Activated CD8-positive, alpha-beta memory T cell treated with anti-CD3 and anti-CD28 coated beads, Interleukin-2, amount 10 ng/mL, durations not matched to agents 7 days and 5 days (primary cell): ENCODE data around the gene DDHD1. TPM values are rescaled to one million over a fixed set of nuclear protein-coding genes. Genes with fewer than 3 reads are reported as not detected.
A peak's percentile ranks its signal among the peaks of the same experiment; 100 is the strongest.

Experiments
- ATAC-seq: fragments of 150-1000 bp; cut with Tn5 transposase; one replicate; pipeline ENCODE4 v1.10.0; 2021; ENCODE audit warnings: moderate library complexity
- CTCF ChIA-PET: fragments of 350-600 bp; sonication (Branson Sonifier 250); formaldehyde crosslinking; loops from one replicate; lab custom pipeline; 2021; ENCODE audit warnings: antibody characterized with exemption; lab: Charles Lee
- DNase-seq: peaks from one replicate; pipeline ENCODE4 v3.0.0-alpha.2; 2020
- H3K27ac Mint-ChIP-seq: one replicate; pipeline ENCODE4 v1.8.0; 2021; ENCODE audit warnings: mild to moderate bottlenecking, mixed read lengths
- H3K27me3 Mint-ChIP-seq: one replicate; pipeline ENCODE4 v1.8.0; 2021; ENCODE audit warnings: mixed read lengths
- H3K36me3 Mint-ChIP-seq: one replicate; pipeline ENCODE4 v1.8.0; 2021; ENCODE audit warnings: mild to moderate bottlenecking, mixed read lengths
- H3K4me1 Mint-ChIP-seq: one replicate; pipeline ENCODE4 v1.8.0; 2021; ENCODE audit warnings: mixed read lengths
- H3K4me3 Mint-ChIP-seq: one replicate; pipeline ENCODE4 v1.8.0; 2021; ENCODE audit warnings: mild to moderate bottlenecking, moderate library complexity, mixed read lengths
- H3K9me3 Mint-ChIP-seq: one replicate; pipeline ENCODE4 v1.8.0; 2022; ENCODE audit warnings: low read depth, mixed read lengths
- total RNA-seq, 2 experiments: library from RNA; stranded (reverse); gene quantifications; one replicate each; pipeline ENCODE4 v1.2.3, GENCODE V29; 2021

DDHD1 gene
- total RNA-seq, 2 experiments from 2014 or later: 70.7 to 80.5 TPM

DNA sequence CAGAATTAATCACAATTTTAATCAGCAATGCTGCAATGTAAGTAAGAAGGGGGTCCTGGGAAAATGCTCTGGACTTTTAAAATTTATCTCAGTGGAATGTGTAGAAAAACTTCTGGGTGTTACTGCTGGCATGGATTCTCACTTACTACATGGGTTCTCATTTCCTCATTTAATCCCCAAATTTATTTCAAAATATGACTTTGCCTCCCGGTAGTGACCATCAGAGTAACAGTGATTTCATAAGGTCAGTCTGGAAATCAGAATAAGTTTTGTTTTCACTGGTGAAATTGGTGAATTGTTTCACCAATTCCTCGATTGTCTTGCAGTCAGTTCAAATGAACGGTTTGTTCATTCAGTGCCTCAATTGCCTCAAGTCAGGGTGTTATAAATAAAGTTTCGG, 22.3 kb upstream of the DDHD1 start:
- Mint-ChIP-seq H3K4me3 (no peak overlapping the region), H3K4me1 (peaks cover 5% of the 10 kb centered on the region), H3K36me3 (peaks cover 2% of the 10 kb centered on the region), H3K9me3 (no peaks in the 10 kb centered on the region), H3K27me3 (no peaks in the 10 kb centered on the region), H3K27ac (no peak overlapping the region)
- ATAC-seq (no peak), DNase-seq (no peak)
- CTCF ChIA-PET: no interaction called here

DNA sequence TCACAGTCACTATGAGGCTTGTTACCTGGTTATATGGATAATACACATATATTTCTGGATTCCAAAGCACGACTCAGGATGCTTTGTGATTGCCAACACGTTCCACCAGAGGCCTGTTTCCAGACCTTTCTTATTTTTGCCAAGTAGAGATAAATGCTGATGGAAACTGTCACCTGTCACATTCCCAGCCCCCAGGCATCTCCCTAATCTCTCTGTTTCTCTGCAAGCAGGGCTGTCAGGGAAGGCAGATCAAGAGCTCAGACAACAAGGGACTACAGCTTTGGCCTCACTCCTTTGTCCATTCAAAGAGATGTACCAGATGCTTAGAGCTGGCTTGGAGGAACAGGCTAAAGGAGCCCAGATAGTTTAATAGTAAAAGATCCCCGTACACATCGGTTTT, 21.8 kb upstream of the DDHD1 start:
- Mint-ChIP-seq H3K4me3 (no peak overlapping the region), H3K27me3 (no peaks in the 10 kb centered on the region), H3K4me1 (peaks cover 3% of the 10 kb centered on the region), H3K9me3 (no peaks in the 10 kb centered on the region), H3K36me3 (peaks cover 2% of the 10 kb centered on the region), H3K27ac (no peak overlapping the region)
- ATAC-seq (no peak), DNase-seq (no peak)
- CTCF ChIA-PET: no interaction called here

DNA sequence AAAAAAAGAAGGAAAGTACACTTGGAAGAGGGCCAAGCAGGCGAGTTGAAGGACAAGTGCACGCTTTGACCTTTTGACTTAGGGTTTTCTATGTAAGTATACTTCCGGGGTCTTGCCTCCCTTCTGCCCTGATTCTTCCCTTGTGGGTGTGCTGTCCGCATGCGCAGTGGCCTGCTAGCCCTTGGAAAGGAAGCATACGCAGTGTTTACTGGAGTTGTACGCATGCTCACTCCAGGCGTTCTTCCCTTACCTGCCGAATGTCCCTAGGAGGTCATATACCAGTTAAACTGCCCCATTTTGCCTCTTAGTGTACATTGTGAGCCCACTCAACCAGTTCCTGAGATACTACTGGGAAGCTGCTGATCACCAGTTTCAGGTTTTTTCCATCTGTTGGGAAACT, 15.7 kb upstream of the DDHD1 start:
- Mint-ChIP-seq H3K27me3 (no peaks in the 10 kb centered on the region), H3K4me1 (peaks cover 11% of the 10 kb centered on the region), H3K4me3 (no peak overlapping the region), H3K9me3 (no peaks in the 10 kb centered on the region), H3K27ac (no peak overlapping the region), H3K36me3 (peaks cover 6% of the 10 kb centered on the region)
- CTCF ChIA-PET: no interaction called here
- ATAC-seq (no peak), DNase-seq (no peak)

DNA sequence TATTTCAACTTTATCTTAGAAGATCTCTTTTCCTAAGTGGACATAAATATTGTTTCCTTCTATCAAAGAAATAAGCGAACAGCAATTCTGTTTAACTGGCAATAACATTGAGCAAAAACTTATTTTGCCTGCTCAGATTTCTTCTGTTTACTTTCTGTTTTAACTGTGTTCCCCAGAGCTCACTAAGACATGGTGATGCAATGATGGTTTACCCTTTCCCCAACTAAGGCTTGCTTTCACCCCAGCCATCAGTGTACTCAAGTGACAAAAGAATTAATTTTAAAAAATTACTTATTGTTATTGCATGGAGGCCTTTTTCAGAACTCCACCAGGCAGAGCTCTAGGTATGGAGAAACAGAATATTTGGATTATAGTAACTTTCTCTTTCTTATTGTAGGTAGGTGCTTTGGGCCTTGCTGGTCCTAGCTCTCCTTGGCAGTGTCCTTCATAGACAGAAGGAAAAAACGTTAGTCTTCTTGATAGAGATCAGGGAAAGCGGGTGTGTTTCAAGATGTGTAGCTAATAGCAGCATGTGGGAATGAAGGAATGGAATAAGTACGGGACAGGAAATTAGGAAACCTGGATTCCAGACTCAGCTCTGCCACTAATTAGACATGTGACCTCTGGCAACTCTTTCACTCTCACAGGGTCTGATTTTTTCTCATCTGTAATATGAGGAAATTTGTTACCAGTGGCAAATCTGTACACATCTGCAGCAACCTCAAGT, 14.6 kb upstream of the DDHD1 start:
- Mint-ChIP-seq H3K4me1 (peaks cover 11% of the 10 kb centered on the region), H3K27ac (no peak overlapping the region), H3K9me3 (no peaks in the 10 kb centered on the region), H3K27me3 (no peaks in the 10 kb centered on the region), H3K36me3 (peaks cover 8% of the 10 kb centered on the region), H3K4me3 (no peak overlapping the region)
- ATAC-seq (no peak), DNase-seq (no peak)
- CTCF ChIA-PET: interaction anchor here (1.1 kb wide), 1 partner anchor 128 kb away, joined by 3 read pairs; no protein-coding TSS in a partner anchor

DNA sequence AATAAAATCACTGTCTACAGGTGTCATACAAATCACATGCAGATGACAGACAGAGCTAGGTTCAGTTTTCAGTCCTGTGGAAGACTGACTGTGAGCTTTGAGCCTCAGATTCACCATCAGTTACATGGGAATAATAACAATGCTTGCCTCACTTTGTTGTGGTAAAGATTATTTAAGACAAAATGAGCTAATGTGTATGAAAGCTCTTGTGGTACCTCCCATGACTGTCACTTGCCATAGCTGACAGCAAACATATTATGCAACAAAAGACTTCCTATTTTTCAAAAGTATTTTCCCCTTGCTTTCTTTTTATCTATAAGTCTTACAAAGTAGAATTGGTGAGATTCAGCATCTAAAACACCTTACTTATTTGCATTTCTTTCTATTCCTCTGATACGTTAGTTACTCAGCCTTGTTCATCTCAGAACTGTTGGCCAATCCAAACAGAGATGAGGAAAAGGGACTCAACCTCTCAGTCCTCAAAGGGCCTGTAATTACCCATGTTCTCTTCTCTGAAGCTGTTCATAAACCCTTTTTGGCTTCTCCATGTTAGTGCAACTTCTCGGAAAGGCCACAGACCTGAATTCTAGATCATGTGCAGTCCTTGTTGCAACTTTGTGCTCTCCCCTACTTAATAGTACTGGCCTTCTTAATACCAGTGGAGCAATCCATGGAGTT, 8.8 kb upstream of the DDHD1 start:
- no peak for ATAC-seq
- peaks cover 8% of the 10 kb centered on the region for H3K36me3 Mint-ChIP-seq
- no peaks in the 10 kb centered on the region for H3K9me3 Mint-ChIP-seq
- peaks cover under 1% of the 10 kb centered on the region for H3K4me1 Mint-ChIP-seq
- H3K27me3 Mint-ChIP-seq: no peaks in the 10 kb centered on the region
- H3K4me3 Mint-ChIP-seq: no peak overlapping the region
- CTCF ChIA-PET: interaction anchor here (1.6 kb wide), 2 partner anchors 9 to 110 kb away, joined by 3 to 4 read pairs; no protein-coding TSS in a partner anchor
- no peak for DNase-seq
- no peak overlapping the region for H3K27ac Mint-ChIP-seq

DNA sequence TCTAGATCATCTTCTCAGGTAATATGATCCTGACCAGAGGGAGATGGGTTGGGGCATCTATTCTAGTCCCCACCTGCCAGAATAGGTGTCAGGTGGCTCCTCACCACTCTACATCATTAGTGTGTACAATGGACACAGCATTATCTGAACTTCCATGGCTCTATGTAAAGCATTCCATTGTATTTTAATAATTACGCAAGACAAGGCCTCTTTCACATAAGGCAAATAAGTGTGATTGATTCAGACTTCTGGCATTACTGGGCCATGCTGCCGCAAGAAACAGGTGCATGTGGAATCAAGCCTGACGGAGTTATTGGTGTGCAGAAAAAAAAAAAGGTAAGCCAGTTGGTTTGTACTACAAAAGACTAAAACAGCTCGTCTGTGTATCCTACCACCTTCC, 3.1 kb upstream of the DDHD1 start:
- Mint-ChIP-seq H3K36me3 (peaks cover 16% of the 10 kb centered on the region), H3K9me3 (no peaks in the 10 kb centered on the region), H3K4me1 (peaks cover 12% of the 10 kb centered on the region), H3K27ac (no peak overlapping the region), H3K27me3 (no peaks in the 10 kb centered on the region), H3K4me3 (no peak overlapping the region)
- DNase-seq (no peak), ATAC-seq (no peak)
- CTCF ChIA-PET: interaction anchor here (1.2 kb wide), 1 partner anchor 140 kb away, joined by 3 read pairs; no protein-coding TSS in a partner anchor

DNA sequence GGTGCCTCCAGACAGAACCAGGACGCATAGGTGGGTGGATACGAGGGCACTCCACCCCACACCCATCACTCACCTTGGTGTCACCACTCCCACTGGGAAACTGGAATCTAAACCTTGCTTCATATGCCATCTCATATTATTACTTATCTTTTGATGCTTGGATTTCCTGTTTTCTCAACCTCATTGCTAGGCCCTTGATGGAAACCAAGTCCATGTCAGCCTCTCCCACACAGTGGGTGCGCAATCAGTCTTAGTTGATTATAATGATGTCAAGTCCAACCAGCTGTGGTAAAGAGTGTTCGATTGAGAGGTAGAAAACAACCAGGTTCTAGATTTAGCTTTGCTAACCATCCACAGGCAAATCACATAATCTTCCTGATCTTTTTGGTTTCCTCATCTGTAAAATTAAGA, 584 bp upstream of the DDHD1 start:
- Mint-ChIP-seq H3K36me3 (peaks cover 27% of the 10 kb centered on the region), H3K27me3 (no peaks in the 10 kb centered on the region), H3K4me1 (peaks cover 27% of the 10 kb centered on the region), H3K9me3 (no peaks in the 10 kb centered on the region), H3K4me3 (peak overlapping the region; percentile 100), H3K27ac (peak overlapping the region; percentile 96)
- CTCF ChIA-PET: interaction anchor here (0.7 to 6.4 kb wide), 7 partner anchors 13 to 152 kb away, joined by 3 to 58 read pairs (median 8); no protein-coding TSS in a partner anchor
- no peak for ATAC-seq
- no peak for DNase-seq

DNA sequence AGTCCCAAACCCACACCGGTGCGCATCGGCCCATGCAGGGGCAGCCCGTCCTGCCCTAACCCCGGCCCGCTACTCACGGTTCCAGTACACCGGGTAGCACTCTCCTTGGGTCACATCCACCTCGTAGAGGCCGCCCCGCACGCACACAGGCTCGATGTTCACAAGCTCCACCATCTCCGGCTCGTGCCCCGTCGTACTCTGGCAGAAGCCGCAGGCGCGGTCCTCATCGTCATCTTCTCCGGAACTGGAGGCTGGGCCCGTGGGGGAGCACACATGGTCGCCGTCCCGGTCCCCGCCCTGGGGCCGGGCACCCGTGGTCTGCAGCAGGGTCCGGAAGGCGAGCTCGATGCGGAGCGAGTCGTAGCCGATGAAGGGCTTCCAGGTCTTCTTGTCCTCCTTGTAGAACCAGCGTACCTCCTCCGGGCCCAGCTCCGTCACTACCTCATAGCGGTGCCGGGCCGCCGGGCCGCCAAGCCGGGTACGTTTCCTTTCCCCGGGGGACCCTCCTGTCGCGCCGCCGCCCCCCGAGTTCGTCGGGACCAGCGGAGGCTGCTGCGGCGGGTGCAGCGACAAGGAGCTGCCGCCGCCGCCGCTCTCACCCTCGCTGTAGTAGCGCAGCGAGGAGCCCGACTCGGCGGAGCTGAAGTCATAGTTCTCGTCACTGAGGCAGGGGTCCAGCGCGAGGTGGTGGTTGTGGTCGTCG, 788 bp downstream of the DDHD1 start:
- Mint-ChIP-seq H3K4me1 (peaks cover 41% of the 10 kb centered on the region), H3K36me3 (peaks cover 29% of the 10 kb centered on the region), H3K4me3 (peak overlapping the region; percentile 100), H3K27ac (peak overlapping the region; percentile 99), H3K27me3 (no peaks in the 10 kb centered on the region), H3K9me3 (no peaks in the 10 kb centered on the region)
- peak; percentile 52 for ATAC-seq
- DNase-seq: peak; percentile 85
- CTCF ChIA-PET: interaction anchor here (0.8 to 6.4 kb wide), 14 partner anchors 10 to 143 kb away, joined by 3 to 58 read pairs (median 4); no protein-coding TSS in a partner anchor

DNA sequence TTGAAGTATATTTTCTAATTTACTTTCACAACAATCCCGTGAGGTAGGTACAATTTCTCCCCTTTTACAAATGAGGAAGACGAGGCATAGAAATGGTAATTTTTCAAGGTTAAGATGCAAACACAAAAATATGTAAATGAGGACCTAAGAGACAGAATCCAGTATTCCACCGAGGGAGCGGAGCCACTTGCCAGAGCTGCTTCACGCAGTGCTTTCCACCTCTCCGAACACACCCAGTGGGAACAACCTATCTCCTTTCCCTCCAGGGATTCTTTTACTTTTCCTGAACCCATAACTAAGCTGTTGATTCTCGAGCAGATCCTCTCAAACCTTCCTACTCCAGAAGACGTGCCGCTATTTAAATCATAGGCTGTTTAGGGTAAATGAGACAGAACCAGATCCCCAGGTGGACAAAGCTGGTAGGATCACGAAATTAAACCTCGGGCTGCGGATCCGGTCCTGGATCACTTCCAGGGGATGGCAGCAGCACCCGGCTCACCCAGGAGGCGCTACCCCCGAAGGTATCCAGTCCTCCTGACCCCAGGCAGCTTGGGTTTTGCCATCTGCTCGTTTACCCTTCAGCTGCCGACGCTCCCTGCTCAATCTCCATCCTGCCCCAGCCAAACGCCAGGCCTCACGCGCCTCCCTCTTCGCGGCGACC, 1.5 kb downstream of the DDHD1 start:
- Mint-ChIP-seq H3K27ac (peak overlapping the region; percentile 99), H3K4me1 (peaks cover 48% of the 10 kb centered on the region), H3K4me3 (peak overlapping the region; percentile 100), H3K9me3 (no peaks in the 10 kb centered on the region), H3K27me3 (no peaks in the 10 kb centered on the region), H3K36me3 (peaks cover 30% of the 10 kb centered on the region)
- ATAC-seq (peak; percentile 6), DNase-seq (peak; percentile 70)
- CTCF ChIA-PET: interaction anchor here (0.8 to 6.4 kb wide), 14 partner anchors 9 to 233 kb away, joined by 3 to 58 read pairs (median 5); no protein-coding TSS in a partner anchor

DNA sequence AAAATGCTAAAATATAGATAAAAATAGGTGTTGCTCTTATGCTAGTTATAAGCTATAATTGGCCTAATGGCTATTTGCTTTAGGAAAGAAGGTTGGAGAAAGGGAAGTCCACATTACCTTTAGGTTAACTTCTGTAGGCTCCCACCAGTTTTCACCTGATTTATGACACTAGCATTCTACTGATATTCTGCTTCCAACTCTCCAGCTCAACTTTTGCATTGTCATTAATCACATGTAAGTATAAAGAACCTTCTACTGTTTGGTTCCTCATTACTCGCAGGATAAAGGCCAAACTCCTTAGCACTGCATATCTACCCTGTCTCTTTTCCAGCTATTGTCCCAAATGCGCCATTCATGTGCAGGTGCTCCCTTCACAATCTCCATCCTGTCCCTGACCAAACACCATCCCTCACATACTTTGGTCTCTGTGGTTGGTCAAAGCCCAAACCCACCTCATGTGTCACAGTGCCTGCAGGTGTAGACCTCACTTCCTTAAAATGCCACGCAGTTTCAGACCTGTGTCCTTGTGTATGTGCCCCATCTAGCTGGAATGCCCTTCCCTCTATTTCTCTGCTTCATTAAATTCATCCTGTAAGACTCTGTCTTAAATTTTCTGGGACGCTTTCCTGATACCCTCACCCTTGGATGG, 3.3 kb downstream of the DDHD1 start:
- CTCF ChIA-PET: interaction anchor here (1.0 to 6.4 kb wide), 2 partner anchors 8 to 41 kb away, joined by 3 to 58 read pairs; no protein-coding TSS in a partner anchor
- Mint-ChIP-seq H3K27me3 (no peaks in the 10 kb centered on the region), H3K4me3 (peak overlapping the region; percentile 100), H3K9me3 (no peaks in the 10 kb centered on the region), H3K27ac (peak overlapping the region; percentile 60), H3K4me1 (peaks cover 65% of the 10 kb centered on the region), H3K36me3 (peaks cover 39% of the 10 kb centered on the region)
- no peak for ATAC-seq
- no peak for DNase-seq

DNA sequence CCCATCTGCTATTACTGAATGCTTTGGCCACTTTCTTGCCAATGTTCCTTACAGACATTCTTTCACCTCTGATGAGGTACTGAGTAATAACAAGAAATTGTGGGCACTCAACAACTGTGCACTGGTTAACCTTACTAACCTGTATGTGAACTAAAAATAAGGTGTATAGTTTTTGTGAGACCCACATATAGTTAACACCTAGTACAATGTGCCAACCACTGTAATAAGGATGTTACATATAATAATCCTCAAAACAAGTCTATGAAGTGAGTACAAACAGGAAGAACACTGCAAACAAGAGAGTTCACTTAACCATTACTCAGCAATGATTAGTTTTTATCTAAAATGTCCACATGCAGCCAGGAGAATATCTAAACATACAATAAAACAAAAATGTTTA, 4.5 kb downstream of the DDHD1 start:
- DNase-seq (peak; percentile 56), ATAC-seq (peak; percentile 8)
- Mint-ChIP-seq H3K4me3 (peak overlapping the region; percentile 100), H3K4me1 (peaks cover 68% of the 10 kb centered on the region), H3K9me3 (no peaks in the 10 kb centered on the region), H3K27me3 (no peaks in the 10 kb centered on the region), H3K27ac (peak overlapping the region; percentile 74), H3K36me3 (peaks cover 41% of the 10 kb centered on the region)
- CTCF ChIA-PET: interaction anchor here (6.4 kb wide), 1 partner anchor 40 kb away, joined by 58 read pairs; no protein-coding TSS in a partner anchor

DNA sequence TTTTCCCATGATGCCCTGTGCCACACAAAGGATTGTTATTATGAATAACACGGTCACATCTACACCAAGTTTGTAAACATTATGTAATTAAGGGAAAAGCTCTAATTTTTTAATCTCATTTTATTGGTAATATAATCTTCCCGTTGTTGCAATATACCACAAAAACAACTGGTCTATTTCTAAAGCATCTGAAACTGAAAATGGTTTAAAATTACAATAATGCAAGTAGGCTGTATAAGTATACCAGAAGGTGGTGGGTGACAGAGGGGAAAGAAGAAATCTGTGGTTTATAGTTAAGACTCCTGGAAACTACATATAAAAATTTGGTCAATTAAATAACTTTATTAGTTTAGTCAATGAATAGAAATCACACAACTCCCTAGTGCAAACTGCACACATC, 5.2 kb downstream of the DDHD1 start:
- Mint-ChIP-seq H3K4me3 (peak overlapping the region; percentile 100), H3K4me1 (peaks cover 72% of the 10 kb centered on the region), H3K36me3 (peaks cover 48% of the 10 kb centered on the region), H3K9me3 (peaks cover 5% of the 10 kb centered on the region), H3K27me3 (no peaks in the 10 kb centered on the region), H3K27ac (peak overlapping the region; percentile 74)
- DNase-seq: no peak
- no peak for ATAC-seq
- CTCF ChIA-PET: interaction anchor here (6.4 kb wide), 1 partner anchor 39 kb away, joined by 58 read pairs; no protein-coding TSS in a partner anchor
